ENCODE results near the gene MPC1.

- TF ChIP-seq EP300 (IDR thresholded peaks at IDR 0.05; ENCODE audit: low read depth) (no peak), CTCF (IDR thresholded peaks at IDR 0.05) (no peak), POLR2AphosphoS5 (IDR thresholded peaks at IDR 0.05) (no peak)
These were observed 13.0 kb upstream of the MPC1 start for GRCh38 chr6:166395778-166396177.

All from transverse colon (tissue), 4 donors.